Ramos (cell line): Measurements from ENCODE around the gene CYP46A1.
"Not testable (repeated sequence)": the region's sequence is repeated elsewhere in the genome, so short reads cannot be mapped to it uniquely, and the experiment has no call there.

Source experiments
- in situ Hi-C: fragments of 300-500 bp; cut with MboI; formaldehyde crosslinking; loops from one replicate; pipeline ENCODE4 v1.14.3; 2022; ENCODE audit warnings: low sequenced_read_pairs; ENCODE audit not compliant: unreplicated experiment

Gene CYP46A1

DNA sequence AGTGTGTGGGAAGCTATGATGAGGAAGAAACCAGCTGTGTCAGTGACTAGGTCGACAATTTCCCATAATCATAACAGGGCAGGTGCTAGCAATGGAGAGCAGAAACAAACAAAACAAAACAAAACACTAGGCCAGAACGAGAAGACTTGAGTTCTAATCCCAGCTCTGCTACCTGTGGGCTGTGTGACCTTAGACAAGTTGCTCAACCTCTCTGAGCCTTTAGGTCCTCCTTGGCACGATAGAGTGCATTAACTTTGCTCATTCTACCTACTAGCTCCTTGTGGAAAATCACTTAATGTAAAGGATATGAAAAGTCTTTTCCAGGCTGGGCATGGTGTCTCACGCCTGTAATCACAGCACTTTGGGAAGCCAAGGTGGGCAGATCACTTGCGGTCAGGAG lies 27.9 kb upstream of the CYP46A1 start:
- in situ Hi-C loops, result no loop called here

DNA sequence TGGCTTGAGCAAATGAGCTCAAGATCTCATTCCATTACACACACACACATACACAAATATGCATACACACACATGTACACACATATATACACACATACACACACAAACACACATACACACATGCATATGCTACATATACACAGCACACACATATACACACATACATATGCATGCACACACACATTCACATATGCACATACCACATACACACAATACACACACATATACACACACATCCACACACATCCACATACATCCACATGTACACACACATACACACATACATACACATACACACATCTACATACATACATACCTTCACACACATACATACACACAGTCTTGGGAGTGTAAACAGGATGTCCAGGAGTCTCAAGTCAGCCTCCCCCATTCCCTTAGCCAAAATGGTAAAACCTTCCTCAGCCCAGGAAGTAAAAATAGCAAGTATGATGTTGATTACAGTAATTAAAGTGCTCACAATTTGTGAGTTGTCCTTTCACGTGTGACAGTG lies 26.4 kb upstream of the CYP46A1 start:
- in situ Hi-C loops, result no loop called here

DNA sequence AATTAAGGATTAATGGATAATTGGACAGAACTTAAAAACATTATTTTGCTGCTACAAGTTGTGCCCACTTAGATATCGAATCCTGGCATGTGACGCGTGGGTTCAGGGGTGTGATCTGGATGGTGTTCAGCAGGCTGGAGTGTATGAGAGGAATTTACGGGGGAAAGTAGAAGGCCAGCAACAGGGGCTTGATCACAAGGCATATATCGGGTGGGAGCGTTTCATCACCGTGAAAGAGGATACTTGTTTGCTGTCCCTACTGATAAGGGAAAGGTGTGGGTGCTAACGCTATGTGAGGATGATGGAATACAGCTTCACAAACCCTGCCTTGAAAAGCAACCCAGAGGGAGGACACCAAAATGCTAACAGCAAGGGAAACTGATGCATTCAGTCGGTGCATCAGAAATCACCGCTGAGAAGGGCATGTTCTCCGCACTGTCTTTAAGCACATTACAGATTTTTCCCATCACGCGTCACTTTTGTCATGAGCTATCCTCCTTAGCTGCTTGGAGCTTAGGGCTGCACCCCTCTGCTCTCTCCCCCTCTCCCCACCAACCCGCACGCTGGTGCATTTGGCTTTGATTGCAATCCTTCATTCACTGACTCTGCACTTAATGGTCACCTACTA lies 25.8 kb upstream of the CYP46A1 start:
- in situ Hi-C loops, result no loop called here

DNA sequence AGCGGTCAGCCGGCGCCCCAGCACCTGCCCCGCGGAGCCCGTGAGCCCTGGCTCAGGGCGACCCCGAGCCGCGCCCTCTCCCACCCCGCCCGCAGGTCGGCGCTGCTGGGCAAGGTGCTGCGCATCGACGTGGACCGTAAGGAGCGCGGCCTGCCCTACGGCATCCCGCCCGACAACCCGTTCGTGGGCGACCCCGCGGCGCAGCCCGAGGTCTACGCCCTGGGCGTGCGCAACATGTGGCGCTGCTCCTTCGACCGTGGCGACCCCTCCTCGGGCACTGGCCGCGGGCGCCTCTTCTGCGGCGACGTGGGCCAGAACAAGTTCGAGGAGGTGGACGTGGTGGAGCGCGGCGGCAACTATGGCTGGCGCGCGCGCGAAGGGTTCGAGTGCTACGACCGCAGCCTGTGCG lies 24.8 kb upstream of the CYP46A1 start:
- in situ Hi-C loops, result no loop called here

DNA sequence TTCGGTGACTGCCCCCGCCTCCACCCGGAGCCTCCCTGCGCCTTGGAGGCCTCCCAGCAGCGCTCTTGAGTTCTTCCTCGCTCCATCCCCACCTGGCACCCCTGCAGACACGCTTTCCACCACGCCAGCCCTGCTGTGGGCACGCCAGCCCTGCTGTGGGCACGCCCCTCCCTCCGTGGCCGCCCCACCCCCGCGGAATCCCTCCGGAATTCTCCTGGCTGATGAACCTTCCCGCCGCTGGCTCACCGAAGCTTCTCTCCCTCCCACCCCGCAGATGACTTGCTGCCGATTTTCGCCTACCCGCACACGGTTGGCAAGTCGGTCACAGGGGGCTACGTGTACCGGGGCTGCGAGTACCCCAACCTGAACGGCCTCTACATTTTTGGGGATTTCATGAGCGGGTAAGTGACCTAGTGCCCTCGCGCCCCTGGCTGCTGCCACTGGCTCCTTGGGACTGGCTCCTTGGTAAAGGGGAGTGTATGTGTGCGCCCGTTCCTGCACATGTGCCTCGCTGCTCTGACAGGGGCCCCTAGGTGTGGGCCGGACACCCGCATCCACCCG lies 24.0 kb upstream of the CYP46A1 start:
- in situ Hi-C loops, result no loop called here

DNA sequence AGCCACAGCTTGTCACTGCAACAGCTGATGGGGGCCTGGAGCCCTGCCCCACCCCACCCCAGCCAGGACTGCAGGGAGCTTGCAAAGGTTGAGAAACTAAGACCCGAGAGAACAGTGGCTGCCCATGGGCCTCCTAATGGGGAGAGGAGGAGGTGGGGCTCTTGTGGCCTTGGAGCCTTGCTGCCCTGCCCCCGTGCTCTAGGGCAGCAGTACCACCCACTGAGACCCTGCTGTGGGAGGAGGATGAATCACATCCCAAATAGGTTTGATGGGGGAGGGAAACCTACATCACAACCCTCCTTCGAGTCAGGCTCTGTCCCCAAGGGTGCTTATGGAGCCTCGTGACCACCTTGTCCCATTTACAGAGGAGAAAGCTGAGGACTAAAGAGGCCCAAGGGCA lies 23.3 kb upstream of the CYP46A1 start:
- in situ Hi-C loops, result no loop called here

DNA sequence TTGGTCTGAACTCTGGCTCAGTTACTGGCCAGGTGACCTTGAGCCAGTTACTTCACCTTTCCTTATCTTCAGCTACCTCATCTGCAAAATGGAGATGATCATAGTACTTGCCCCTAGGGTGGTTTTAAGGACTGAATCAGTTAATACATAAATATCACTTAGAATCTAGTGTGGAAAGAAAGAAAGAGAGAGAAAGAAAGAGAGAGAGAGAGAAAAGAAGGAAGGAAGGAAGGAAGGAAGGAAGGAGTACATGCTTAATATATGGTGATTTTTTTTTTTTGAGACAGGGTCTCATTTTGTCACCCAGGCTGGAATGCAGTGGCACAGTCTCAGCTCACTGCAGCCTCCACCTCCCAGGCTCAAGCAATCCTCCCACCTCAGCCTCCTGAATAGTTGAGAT lies 22.9 kb upstream of the CYP46A1 start:
- in situ Hi-C loops, result not testable (repeated sequence)

DNA sequence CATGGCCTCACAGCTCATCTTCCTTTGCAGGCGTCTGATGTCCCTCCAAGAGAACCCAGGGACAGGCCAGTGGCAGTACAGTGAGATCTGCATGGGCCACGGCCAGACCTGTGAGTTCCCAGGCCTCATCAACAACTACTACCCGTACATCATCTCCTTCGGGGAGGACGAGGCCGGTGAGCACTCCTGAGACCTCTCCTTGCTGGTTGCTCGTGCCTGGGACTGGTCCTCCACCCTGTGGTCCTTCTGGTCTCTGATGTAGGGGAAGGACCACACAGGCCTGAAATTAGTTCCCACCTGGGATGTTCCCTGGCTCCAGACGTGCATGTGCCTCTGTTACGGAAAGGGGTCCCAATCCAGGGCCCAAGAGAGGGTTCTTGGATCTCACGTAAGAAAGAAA lies 21.3 kb upstream of the CYP46A1 start:
- in situ Hi-C loops, result no loop called here

DNA sequence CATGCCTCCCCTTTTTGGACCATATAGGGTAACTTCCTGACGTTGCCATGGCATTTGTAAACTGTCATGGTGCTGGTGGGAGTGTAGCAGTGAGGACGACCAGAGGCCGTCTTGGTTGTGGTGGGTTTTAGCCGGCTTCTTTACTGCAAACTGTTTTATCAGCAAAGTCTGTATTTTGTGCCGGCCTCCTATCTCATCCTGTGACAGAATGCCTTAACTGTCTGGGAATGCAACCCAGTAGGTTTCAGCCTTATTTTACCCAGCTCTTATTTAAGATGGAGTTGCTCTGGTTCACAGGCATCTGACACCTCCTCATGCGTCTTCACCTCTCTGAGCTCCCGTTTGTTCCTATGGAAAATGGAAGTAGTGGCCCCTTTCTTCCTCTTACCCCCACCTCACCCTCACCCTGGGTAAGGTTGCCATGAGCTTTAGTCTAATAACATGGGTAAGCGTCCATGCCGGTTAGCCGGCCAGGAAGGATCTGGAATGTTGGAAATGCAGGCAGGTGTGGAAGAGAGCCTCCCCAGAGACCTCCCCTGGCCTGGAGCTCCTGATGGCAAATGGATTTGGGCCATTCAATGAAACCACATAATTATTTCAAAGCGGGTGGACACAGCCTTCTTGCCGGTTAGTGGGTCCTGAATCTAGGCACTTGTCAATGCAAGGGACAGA lies 20.6 kb upstream of the CYP46A1 start:
- in situ Hi-C loops, result no loop called here

DNA sequence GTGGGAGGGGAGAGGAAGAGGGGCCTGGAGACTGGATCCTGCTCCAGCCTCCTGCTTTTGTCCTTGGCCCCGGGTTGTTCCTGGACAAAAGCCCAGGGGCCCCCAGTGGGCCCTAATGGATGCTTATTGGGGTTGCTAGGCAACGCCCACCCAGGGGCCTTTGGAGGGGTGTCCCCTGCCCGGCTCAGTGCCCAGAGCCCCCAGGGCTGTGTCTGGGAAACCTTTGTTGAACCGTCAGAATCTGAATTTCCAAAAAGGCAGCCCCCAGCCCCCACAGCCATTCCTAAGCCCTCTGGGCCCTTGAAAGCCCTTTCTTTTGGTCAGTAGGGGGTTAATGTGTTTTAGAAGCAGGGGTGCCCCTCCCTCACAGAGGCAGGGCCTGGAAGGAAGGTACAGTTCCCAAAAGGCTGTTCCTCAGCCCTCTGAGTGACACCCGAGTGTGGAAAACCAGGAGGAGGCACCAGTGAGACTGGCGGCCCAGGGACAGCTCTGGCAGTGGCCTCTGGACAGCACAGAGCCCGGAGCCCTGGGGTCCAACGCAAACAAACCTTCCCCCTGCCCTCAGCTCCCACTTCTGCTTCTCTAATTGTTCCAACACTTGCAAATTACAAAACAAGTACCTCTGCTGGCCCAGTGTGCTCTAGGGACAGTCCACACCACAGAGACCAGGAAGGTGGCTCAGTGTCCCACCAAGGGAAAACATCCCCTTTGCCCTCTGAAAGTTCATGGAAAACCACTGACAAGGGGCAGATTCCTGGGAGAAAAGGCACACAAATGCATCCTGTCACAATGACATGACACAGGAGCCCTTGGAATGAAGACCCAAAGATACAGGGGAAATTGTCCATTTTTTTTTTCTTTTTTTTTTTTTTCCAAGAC lies 19.8 kb upstream of the CYP46A1 start:
- in situ Hi-C loops, result no loop called here

DNA sequence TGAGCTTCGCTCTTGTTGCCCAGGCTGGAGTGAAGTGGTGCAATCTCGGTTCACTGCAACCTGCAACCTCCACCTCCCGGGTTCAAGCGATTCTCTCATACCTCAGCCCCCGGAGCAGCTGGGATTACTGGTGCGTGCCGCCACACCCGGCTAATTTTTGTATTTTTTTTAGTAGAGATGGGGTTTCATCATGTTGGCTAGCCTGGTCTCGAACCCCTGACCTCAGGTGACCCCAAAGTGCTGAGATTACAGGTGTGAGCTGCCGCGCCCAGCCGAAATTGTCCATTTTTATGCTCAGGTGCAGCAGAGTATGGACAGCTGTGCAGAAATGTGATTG lies 19.2 kb upstream of the CYP46A1 start:
- in situ Hi-C loops, result no loop called here

DNA sequence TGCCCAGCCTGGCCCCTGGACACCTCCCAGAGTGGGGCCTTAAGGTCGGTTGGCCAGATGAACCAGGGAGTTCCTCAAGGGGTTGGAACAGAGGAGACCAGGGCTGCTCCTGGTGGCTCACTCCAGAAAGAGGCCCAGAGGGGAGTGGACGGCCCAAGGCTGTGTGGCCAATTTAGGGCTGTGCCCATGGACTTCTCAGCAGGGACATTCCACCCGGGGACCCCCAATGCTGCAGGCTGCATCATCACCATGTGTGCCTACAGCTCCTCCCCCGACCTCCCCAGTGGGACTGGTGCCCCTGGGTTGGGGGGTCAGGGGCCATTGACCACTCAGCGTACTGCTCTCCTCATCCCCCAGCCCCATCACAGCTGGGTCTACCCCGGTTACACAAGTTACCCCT lies 17.6 kb upstream of the CYP46A1 start:
- in situ Hi-C loops, result no loop called here

DNA sequence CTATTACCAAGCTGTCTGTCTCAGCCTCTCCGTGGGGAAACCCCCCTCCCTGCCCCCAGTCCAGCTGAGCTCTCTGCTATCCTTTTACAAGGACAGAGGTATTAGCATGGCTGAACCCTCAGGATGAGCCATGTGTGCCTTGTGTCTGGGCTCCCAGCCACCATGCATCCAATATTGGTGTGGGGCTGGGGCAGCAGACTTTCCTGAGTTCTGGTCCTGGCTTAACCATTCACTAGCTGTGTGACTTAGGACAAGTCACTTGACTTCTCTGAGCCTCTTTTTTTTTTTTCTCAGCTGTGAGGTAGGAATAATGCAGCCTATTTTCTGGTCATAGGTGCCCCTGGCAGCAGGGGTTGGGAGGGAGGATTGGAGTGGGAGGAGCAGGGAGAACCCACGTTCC lies 17.1 kb upstream of the CYP46A1 start:
- in situ Hi-C loops, result no loop called here

DNA sequence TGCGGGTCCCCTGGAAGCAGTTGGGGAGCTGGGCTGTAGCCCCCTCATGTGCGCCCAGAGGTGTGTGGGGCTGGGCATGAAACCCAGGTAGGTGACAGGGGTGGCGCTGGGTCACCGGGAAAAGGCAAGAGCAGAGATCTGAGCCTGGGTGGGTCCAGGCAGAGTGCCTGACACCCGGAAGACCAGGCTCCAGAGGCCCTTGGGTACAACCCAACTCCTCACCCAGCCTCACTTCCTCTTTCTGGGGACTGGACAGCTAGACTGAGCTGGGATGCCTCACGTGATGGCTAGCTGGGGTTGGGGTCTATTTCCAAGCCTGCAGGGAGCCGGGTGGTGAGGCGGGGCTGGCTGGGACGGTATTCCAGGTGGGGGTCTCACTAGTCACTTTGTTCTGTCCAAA lies 16.3 kb upstream of the CYP46A1 start:
- in situ Hi-C loops, result no loop called here

DNA sequence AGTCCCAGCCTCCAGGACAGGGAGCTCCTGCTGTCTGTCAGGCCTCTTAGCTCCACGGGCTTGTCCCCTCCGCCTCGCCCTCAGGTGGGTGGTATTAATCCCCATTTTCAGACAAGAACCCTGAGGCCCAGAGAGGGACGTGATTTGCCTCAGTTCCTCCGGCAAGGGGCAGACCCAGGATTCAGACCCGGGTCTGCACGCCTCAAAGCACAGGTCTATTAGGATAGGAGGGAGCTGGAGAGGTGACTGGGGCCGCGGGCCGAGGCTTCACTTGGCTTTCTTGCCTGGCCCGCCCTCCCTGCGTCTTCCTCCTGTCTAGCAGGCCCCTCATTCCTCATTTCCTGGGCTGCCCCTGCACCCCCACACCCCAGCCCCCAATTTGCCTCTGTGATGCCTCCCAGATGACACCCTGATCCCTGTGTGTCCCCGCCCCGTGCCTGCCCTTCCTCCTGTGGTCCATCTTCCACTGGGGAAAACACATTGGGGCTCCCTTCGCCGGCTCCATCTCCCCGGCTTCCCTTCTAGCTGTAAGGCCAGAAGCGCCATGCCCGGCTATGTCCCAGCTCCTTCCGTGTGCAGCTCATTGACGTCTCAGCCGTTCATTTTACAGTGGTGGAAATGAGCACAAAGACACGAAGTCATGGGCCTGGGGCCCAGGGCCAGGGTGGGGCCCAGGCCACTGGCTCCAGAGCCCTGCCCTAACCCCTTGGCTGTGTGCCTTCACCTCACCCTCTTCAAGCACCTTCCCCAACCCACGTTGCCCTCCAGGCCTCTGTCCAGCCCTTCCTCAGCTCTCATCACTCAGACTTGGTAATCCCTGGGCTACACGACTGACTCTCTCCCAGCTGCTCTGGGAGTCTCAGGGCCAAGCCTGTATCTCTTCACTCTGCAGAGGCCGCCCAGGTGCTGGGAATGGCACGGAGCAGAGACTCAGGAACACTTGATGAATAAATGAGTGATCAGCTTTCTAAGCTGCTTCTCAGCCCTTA lies 15.5 kb upstream of the CYP46A1 start:
- in situ Hi-C loops, result no loop called here

DNA sequence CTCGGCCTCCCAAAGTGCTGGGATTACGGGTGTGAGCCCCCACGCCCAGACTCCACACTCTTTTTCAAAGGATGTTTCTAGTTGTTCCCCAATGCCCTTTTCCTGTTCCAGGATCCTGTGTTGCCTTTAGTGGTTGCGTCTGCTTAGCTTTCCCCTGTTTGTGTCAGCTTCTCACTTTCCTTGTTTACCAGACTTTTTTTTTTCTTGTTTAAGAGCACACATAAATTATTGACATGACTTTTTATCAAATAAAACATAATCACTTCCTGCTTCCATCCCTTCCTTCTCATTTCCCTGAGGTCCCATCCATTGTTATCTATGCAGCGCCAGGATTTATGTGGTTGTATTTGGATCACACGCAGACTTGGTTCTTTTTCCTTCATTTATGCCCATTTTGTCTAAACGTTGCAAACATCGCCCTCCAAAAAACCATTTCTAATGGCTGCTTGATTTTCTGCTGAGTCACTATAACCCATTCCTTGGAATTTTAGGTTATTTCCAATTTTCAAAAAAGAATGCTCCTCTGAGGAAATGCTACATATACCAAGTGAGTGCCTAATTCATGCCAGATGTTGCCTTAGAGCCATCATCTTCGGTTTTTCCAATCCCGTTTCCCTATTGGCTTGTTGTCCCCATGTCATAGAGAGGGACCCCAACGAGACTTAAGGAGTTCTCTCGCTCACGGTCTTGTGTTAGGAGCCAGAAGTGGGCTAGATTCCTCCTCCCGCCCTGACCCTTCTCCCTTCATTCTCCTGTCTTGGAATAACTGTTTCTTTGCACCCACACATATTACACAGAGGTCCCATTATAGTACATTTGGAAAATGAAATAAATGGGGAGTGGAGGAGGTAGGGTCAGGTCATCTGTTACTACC lies 13.5 kb upstream of the CYP46A1 start:
- in situ Hi-C loops, result no loop called here

DNA sequence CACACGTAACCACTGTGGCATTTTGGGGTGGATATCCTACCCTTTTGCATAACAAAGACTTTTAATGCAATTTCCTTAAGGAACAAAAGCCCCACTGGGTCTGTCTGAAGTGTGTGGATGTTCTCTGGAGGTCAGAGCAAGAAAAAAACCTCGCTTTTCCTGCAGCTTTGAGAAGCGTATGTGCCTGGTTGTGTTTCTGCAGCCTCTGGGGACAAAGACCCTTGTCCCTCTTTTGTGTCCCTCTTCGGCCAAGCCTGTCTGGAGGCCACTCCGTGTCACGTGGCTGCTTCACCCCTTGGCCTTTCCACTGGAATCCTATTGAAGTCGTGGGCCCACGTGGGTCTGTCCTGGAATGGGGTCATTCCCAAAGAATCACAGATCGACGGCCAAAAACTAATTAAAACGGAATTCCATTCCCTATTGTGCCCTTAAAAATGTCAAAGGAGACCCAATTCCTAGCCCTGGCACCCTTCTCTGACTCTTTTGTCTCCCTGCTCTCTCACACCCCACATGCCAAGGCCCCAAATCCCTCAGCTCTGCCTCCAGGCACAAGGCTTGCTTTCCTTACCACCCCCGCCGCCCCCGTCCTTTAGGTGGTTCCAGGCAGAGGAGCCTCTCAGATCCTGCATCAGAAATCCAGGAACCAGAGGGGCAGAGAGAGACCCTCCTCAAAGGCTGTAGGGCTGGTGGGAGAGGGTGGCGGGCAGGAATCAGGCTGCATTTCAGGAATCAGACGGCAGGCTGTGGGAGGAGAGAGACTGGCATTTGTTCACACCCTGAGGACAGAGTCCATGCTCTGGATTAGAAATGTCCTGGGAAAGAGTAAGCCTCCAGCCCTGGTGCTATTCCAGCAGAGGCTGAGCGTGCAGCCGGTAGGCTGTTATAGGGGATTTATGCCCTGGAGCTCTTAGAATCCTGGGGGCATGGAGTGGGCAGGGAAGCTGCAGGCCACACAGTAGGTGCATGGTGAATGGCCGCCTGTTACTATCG lies 12.6 kb upstream of the CYP46A1 start:
- in situ Hi-C loops, result no loop called here
